HEK293T (cell line): ENCODE measurements around the gene ILDR2.

Experiments used
- CTCF ChIA-PET: fragments of 350-600 bp; formaldehyde crosslinking; extraction: SDS; loops from one replicate; lab custom pipeline; 2021; ENCODE audit warnings: antibody characterized with exemption, inconsistent platforms; lab: Yijun Ruan, JAX
- POLR2A ChIA-PET: fragments of 350-600 bp; formaldehyde crosslinking; extraction: SDS; loops from one replicate; lab custom pipeline; 2020; ENCODE audit warnings: antibody characterized with exemption, inconsistent platforms; lab: Yijun Ruan, JAX
- DNase-seq: peaks from one replicate; pipeline ENCODE4 v3.0.0; 2012; ENCODE audit warnings: mixed read lengths; ENCODE audit errors: extremely low spot score
- ARNT ChIP-seq: fragments of 450-650 bp; IDR thresholded peaks from 2 replicates; pipeline ENCODE4 v1.6.1; 2017; ENCODE audit warnings: mild to moderate bottlenecking
- BHLHE40 ChIP-seq: fragments of 450-650 bp; IDR thresholded peaks from 2 replicates; pipeline ENCODE4 v1.6.1; 2016; ENCODE audit warnings: mild to moderate bottlenecking, moderate library complexity, borderline replicate concordance
- CTBP1 ChIP-seq: fragments of 450-650 bp; IDR thresholded peaks from 2 replicates; pipeline ENCODE4 v1.6.1; 2016; ENCODE audit warnings: borderline replicate concordance
- ELF4 ChIP-seq: fragments of 450-650 bp; IDR thresholded peaks from 2 replicates; pipeline ENCODE4 v1.6.1; 2017; ENCODE audit warnings: antibody characterized with exemption
- FOXA1 ChIP-seq: fragments of 450-650 bp; IDR thresholded peaks from 2 replicates; pipeline ENCODE4 v1.6.1; 2016; ENCODE audit warnings: mild to moderate bottlenecking
- FOXK2 ChIP-seq: fragments of 450-650 bp; IDR thresholded peaks from 2 replicates; pipeline ENCODE4 v1.6.1; 2016; ENCODE audit warnings: mild to moderate bottlenecking
- FOXM1 ChIP-seq: fragments of 450-650 bp; IDR thresholded peaks from 2 replicates; pipeline ENCODE4 v1.6.1; 2017; ENCODE audit warnings: mild to moderate bottlenecking, borderline replicate concordance
- HDGF ChIP-seq: fragments of 450-650 bp; IDR thresholded peaks from 2 replicates; pipeline ENCODE4 v1.6.1; 2017; ENCODE audit warnings: antibody characterized with exemption, borderline replicate concordance
- L3MBTL2 ChIP-seq: fragments of 450-650 bp; conservative IDR thresholded peaks from 2 replicates; pipeline ENCODE4 v1.6.1; 2016; ENCODE audit warnings: mild to moderate bottlenecking
- LEF1 ChIP-seq: fragments of 450-650 bp; IDR thresholded peaks from 2 replicates; pipeline ENCODE4 v1.6.1; 2017; ENCODE audit warnings: mild to moderate bottlenecking, borderline replicate concordance
- NFRKB ChIP-seq: fragments of 450-650 bp; IDR thresholded peaks from 2 replicates; pipeline ENCODE4 v1.6.1; 2016; ENCODE audit warnings: mild to moderate bottlenecking, moderate library complexity
- SP1 ChIP-seq: fragments of 450-650 bp; IDR thresholded peaks from 2 replicates; pipeline ENCODE4 v1.6.1; 2017
- SUZ12 ChIP-seq: fragments of 450-650 bp; IDR thresholded peaks from 2 replicates; pipeline ENCODE4 v1.6.1; 2016; ENCODE audit warnings: mild to moderate bottlenecking
- TARDBP ChIP-seq: fragments of 450-650 bp; IDR thresholded peaks from 2 replicates; pipeline ENCODE4 v1.6.1; 2016
- ZNF384 ChIP-seq: fragments of 450-650 bp; IDR thresholded peaks from 2 replicates; pipeline ENCODE4 v1.6.1; 2016
- TF ChIP-seq, protein P1 (sequence below): fragments of 450-650 bp; IDR thresholded peaks from 2 replicates; pipeline ENCODE4 v1.6.1; 2016

Gene ILDR2

DNA sequence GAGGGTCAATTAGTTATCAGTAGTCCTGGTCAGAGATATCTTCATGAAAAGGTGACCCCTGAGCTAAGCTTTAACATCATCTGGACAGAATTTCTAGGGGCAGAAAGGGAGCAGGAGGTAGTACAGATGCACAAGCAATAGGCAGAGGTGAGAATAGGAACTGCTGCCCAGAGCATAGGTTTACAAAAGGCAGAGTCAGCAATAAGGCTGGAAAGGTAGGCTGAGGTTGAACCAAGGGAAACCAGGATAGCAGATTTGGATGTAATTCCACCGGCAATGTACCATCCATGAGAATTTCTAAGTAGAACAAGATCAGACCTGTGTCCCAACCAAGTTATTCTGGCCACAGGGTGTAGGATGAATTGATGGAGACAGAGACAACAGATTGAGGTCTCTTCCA is 6.2 kb upstream of the ILDR2 start:
- POLR2A ChIA-PET, result no interaction called here
- no peak for DNase-seq
- no peak for TF ChIP-seq SUZ12
- no peak for TF ChIP-seq NFRKB
- TF ChIP-seq FOXK2, result no peak
- no peak for TF ChIP-seq LEF1
- TF ChIP-seq SP1, result no peak
- no peak for TF ChIP-seq FOXA1
- TF ChIP-seq ELF4, result no peak
- no peak for TF ChIP-seq ARNT
- TF ChIP-seq FOXM1, result no peak
- TF ChIP-seq, protein P1, sequence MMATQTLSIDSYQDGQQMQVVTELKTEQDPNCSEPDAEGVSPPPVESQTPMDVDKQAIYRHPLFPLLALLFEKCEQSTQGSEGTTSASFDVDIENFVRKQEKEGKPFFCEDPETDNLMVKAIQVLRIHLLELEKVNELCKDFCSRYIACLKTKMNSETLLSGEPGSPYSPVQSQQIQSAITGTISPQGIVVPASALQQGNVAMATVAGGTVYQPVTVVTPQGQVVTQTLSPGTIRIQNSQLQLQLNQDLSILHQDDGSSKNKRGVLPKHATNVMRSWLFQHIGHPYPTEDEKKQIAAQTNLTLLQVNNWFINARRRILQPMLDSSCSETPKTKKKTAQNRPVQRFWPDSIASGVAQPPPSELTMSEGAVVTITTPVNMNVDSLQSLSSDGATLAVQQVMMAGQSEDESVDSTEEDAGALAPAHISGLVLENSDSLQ, result no peak
- TF ChIP-seq ZNF384, result no peak
- no peak for TF ChIP-seq CTBP1
- TF ChIP-seq HDGF, result no peak
- no peak for TF ChIP-seq BHLHE40
- no peak for TF ChIP-seq TARDBP
- TF ChIP-seq L3MBTL2, result no peak
- CTCF ChIA-PET, result interaction anchor here (0.9 kb wide), 1 partner anchor 84 kb away, joined by 3 read pairs; no protein-coding TSS in a partner anchor

DNA sequence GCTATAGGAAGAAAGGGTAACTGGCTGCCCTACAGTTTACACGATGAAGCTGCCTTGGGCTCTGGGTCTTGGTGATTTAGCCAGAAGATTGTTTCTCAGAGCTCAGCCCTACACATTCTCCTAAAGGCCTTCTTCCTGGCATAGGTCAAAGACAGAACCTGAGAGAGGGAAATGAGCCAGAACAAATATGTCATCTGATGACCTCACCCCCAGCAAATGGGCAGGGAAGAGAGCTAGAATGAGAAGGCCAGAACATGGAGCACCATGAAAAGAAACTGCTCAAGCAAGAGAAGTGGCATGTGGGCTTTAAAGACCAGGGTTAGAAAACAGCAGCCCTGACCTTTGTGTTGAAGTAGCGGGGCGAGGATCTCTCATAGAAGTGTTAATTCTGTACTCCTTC is 5.5 kb upstream of the ILDR2 start:
- POLR2A ChIA-PET, result no interaction called here

DNA sequence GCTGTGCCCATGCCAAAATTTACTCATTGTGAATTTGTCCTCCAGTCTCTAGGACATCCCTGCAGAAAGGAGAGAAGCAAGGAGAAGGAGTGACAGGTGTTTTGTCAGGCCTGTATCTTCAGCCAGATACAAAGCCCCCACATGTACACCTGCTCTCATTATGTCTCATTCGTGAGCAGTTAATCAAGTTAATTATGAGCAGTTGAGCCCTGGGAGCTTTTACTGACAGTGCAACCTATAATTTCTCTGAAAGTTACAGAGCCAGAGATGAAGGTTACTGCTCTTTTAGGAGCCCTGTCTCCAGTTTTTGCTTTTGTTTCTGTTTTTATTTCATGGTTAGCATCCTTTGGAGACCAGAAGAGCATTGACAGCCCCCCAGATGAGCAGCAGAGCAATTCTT is 5.0 kb upstream of the ILDR2 start:
- ChIA-PET POLR2A (no interaction called here), CTCF (interaction anchor here (0.5 to 0.8 kb wide), 3 partner anchors 12 to 79 kb away, joined by 3 to 10 read pairs (median 3); no protein-coding TSS in a partner anchor)
- no peak for TF ChIP-seq ARNT
- no peak for TF ChIP-seq ZNF384
- no peak for TF ChIP-seq BHLHE40
- no peak for TF ChIP-seq FOXA1
- TF ChIP-seq FOXK2, result no peak
- no peak for TF ChIP-seq L3MBTL2
- no peak for TF ChIP-seq LEF1
- TF ChIP-seq SUZ12, result no peak
- TF ChIP-seq NFRKB, result no peak
- no peak for TF ChIP-seq ELF4
- TF ChIP-seq HDGF, result no peak
- TF ChIP-seq FOXM1, result no peak
- no peak for TF ChIP-seq SP1
- TF ChIP-seq, protein P1, result no peak
- TF ChIP-seq CTBP1, result no peak
- DNase-seq, result no peak

More for the DNA sequence above, 5.5 kb upstream of the ILDR2 start:
- DNase-seq, result no peak
- CTCF ChIA-PET, result interaction anchor here (0.7 to 0.8 kb wide), 2 partner anchors 70 to 79 kb away, joined by 3 read pairs; no protein-coding TSS in a partner anchor
- TF ChIP-seq ZNF384 (no peak), SP1 (no peak), CTBP1 (no peak), ELF4 (no peak), LEF1 (no peak), SUZ12 (no peak), FOXA1 (no peak), HDGF (no peak), ARNT (no peak), NFRKB (no peak), BHLHE40 (no peak), FOXM1 (no peak), TARDBP (no peak), FOXK2 (no peak), L3MBTL2 (no peak)
- TF ChIP-seq, protein P1, result no peak

- CTCF ChIA-PET, result interaction anchor here (0.9 kb wide), 1 partner anchor 80 kb away, joined by 3 read pairs; no protein-coding TSS in a partner anchor
- TF ChIP-seq TARDBP (no peak), FOXA1 (no peak), BHLHE40 (no peak), L3MBTL2 (no peak), CTBP1 (no peak), NFRKB (no peak), ELF4 (no peak), SUZ12 (no peak), HDGF (no peak), FOXM1 (no peak), ARNT (no peak)
- POLR2A ChIA-PET, result no interaction called here
- DNase-seq, result no peak
These were observed 3.5 kb upstream of the ILDR2 start for GRCh38 chr1:166978821-166979220.

DNA sequence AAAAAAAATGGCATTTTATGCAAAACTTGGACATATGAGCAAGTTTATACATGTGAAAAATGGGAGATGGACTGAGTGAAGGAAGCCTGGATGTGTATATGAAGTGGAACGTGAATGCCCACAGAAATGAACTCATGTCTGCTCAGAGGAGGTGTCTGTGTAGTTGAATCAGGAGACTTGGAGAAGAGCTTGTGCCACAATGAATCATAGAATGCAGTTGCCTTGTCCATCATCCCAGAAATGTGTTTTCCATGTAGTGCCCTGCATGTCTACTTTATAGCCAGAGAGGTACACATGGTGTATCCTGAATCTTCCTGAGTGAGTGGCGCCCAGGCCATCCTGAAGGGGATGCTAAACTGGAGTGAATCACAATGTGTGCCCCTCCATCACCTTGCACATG is 2.6 kb upstream of the ILDR2 start:
- POLR2A ChIA-PET, result no interaction called here
- DNase-seq, result no peak
- TF ChIP-seq SUZ12 (no peak), ARNT (no peak), LEF1 (no peak), FOXK2 (no peak), NFRKB (no peak), FOXA1 (no peak), L3MBTL2 (no peak), CTBP1 (no peak), ELF4 (no peak), FOXM1 (no peak)
- TF ChIP-seq, protein P1, result no peak
- CTCF ChIA-PET, result no interaction called here
